ENCODE results near the gene ZSWIM5. TPM values are rescaled to one million over a fixed set of nuclear protein-coding genes. Genes with fewer than 3 reads are reported as not detected.

The ZSWIM5 gene
- total and polyA plus RNA-seq, 2 of the 8 experiments (the other 6 are each of a cell fraction or from before 2014, with no cell fraction given): 2.5 to 3.9 TPM

GRCh38 chr1:45238846-45239245 lies 32.4 kb upstream of the ZSWIM5 start:
- Histone ChIP-seq H3K9me3 (ENCODE audit: insufficient read depth in 2 of 2, low read depth in 1 of 2, low read length in 1 of 2) (peaks cover 16 to 26% of the 10 kb centered on the region in 2 experiments), H3K4me3 (ENCODE audit: extremely low read depth in 1 of 4, insufficient read depth in 2 of 4, low read depth in 3 of 4, low read length in 4 of 4) (no peak overlapping the region), H3K14ac (ENCODE audit: insufficient read length) (no peak overlapping the region), H4K20me1 (replicated peaks in 1 of 2; ENCODE audit: control insufficient read depth in 1 of 2, insufficient read depth in 2 of 2, low read length in 2 of 2) (no peaks in the 10 kb centered on the region), H3K27ac (ENCODE audit: low read depth, low read length) (no peak overlapping the region), H3K4me1 (replicated peaks in 1 of 4; ENCODE audit: control insufficient read depth in 3 of 4, insufficient read depth in 4 of 4, low read length in 3 of 4) (no peaks in the 10 kb centered on the region), H2BK20ac (ENCODE audit: low read length) (no peak overlapping the region), H2BK12ac (ENCODE audit: low read depth, low read length) (no peak overlapping the region), H3K4me2 (ENCODE audit: insufficient read depth in 1 of 2, low read depth in 2 of 2, low read length in 2 of 2) (no peak overlapping the region), H2AK5ac (ENCODE audit: low read depth, low read length) (no peak overlapping the region), H2BK120ac (replicated peaks; ENCODE audit: low read depth, low read length) (no peak overlapping the region), H2BK15ac (ENCODE audit: low read length) (no peak overlapping the region), H3K23ac (ENCODE audit: insufficient read length) (no peak overlapping the region), H2AFZ (ENCODE audit: low read length) (no peak overlapping the region), H4K5ac (ENCODE audit: insufficient read length, low read depth, low read length) (no peak overlapping the region), H3K27me3 (replicated peaks in 1 of 4; ENCODE audit: control insufficient read depth in 3 of 4, extremely low read depth in 1 of 4, insufficient read depth in 3 of 4, low read length in 3 of 4) (no peaks in the 10 kb centered on the region), H3K36me3 (ENCODE audit: control insufficient read depth in 2 of 4, insufficient read depth in 4 of 4, low read length in 3 of 4) (no peaks in the 10 kb centered on the region), H4K91ac (replicated peaks; ENCODE audit: insufficient read length, low read length) (no peak overlapping the region), H3K23me2 (ENCODE audit: low read depth, low read length) (no peaks in the 10 kb centered on the region), H3K56ac (replicated peaks; ENCODE audit: insufficient read length, low read depth, low read length) (no peak overlapping the region), H3K79me1 (ENCODE audit: low read depth, low read length) (no peaks in the 10 kb centered on the region), H3K9ac (replicated peaks in 1 of 4; ENCODE audit: extremely low read depth in 1 of 4, low read depth in 3 of 4, low read length in 3 of 4) (no peak overlapping the region), H4K8ac (ENCODE audit: extremely low read depth, insufficient read depth, low read length) (no peak overlapping the region), H2BK5ac (ENCODE audit: low read depth, low read length) (no peak overlapping the region), H3K4ac (replicated peaks; ENCODE audit: insufficient read length, low read depth, low read length) (no peak overlapping the region), H3K18ac (ENCODE audit: extremely low read depth, low read length) (no peak overlapping the region), H3K79me2 (ENCODE audit: control insufficient read depth in 1 of 2, insufficient read depth in 2 of 2, low read length in 2 of 2) (no peaks in the 10 kb centered on the region)
- FAIRE-seq (no peak), DNase-seq (ENCODE audit: low read depth in 1 of 2, low spot score in 2 of 2) (no peak)
- TF ChIP-seq SIN3A (conservative IDR thresholded peaks at IDR 0.05 in 1 of 2, IDR thresholded peaks at IDR 0.05 in 1 of 2; ENCODE audit: low read depth in 1 of 2, low read length in 2 of 2) (no peak), SUZ12 (IDR thresholded peaks at IDR 0.05; ENCODE audit: low read length) (no peak), EGR1 (IDR thresholded peaks at IDR 0.05; ENCODE audit: borderline replicate concordance, low read depth, low read length) (no peak), TAF1 (IDR thresholded peaks at IDR 0.05; ENCODE audit: low read depth, low read length) (no peak), ASH2L (IDR thresholded peaks at IDR 0.05; ENCODE audit: low read length) (no peak), SP2 (IDR thresholded peaks at IDR 0.05; ENCODE audit: low read length) (no peak), KDM1A (IDR thresholded peaks at IDR 0.05; ENCODE audit: borderline replicate concordance, low read length) (no peak)
- 94% methylated on average over 2 of the region's 2 CpGs; no CpG with 5 or more reads in 1 of the 2 experiments for WGBS, 2 experiments (ENCODE audit: extremely low coverage in 1 of 2, insufficient coverage in 1 of 2, insufficient read length in 1 of 2, insufficient replicate concordance in 2 of 2, low coverage in 1 of 2, low lambda C conversion rate in 2 of 2, missing lambda C conversion rate in 1 of 2)
- POLR2A ChIA-PET (ENCODE audit: partially characterized antibody): no interaction called here
- CTCF ChIA-PET (ENCODE audit: partially characterized antibody): no interaction called here
